ENCODE data around the gene BASP1.
"Not testable (repeated sequence)": the region's sequence is repeated elsewhere in the genome, so short reads cannot be mapped to it uniquely, and the experiment has no call there.

BASP1 gene

GRCh38 chr5:17224858-17225511 is 7.6 kb downstream of the BASP1 start:
- DNase-seq: no peak

- no peak for DNase-seq
These were observed 8.1 kb downstream of the BASP1 start for GRCh38 chr5:17225520-17225919.

- no peak for DNase-seq
These were observed 10.4 kb downstream of the BASP1 start for GRCh38 chr5:17227868-17228267.

- no peak for DNase-seq
These were observed 11.4 kb downstream of the BASP1 start for GRCh38 chr5:17228821-17229291.

- no peak for DNase-seq
These were observed 11.9 kb downstream of the BASP1 start for GRCh38 chr5:17229313-17229712.

GRCh38 chr5:17230191-17230590 is 12.8 kb downstream of the BASP1 start:
- DNase-seq: no peak

- DNase-seq: no peak
These were observed 13.5 kb downstream of the BASP1 start for GRCh38 chr5:17230808-17231525.

GRCh38 chr5:17232405-17232804 is 15.0 kb downstream of the BASP1 start:
- no peak for DNase-seq

- no peak for DNase-seq
These were observed 16.1 kb downstream of the BASP1 start for GRCh38 chr5:17233488-17233887.

GRCh38 chr5:17234374-17234773 is 16.9 kb downstream of the BASP1 start:
- DNase-seq: no peak

- no peak for DNase-seq
These were observed 18.4 kb downstream of the BASP1 start for GRCh38 chr5:17235731-17236330.

GRCh38 chr5:17238521-17239041 is 21.1 kb downstream of the BASP1 start:
- DNase-seq: no peak

- no peak for DNase-seq
These were observed 22.5 kb downstream of the BASP1 start for GRCh38 chr5:17239953-17240352.

- no peak for DNase-seq
These were observed 23.1 kb downstream of the BASP1 start for GRCh38 chr5:17240487-17240886.

- DNase-seq: no peak
These were observed 24.2 kb downstream of the BASP1 start for GRCh38 chr5:17241635-17242034.

GRCh38 chr5:17243287-17244063 is 26.0 kb downstream of the BASP1 start:
- no peak for DNase-seq

- DNase-seq: no peak
These were observed 31.7 kb downstream of the BASP1 start for GRCh38 chr5:17249029-17249634.

- not testable (repeated sequence) for DNase-seq
These were observed 32.4 kb downstream of the BASP1 start for GRCh38 chr5:17249841-17250240.

- DNase-seq: no peak
These were observed 35.1 kb downstream of the BASP1 start for GRCh38 chr5:17252543-17252942.

- DNase-seq: peak; percentile 3
These were observed 38.1 kb downstream of the BASP1 start for GRCh38 chr5:17255471-17256021.

- DNase-seq: no peak
These were observed 38.7 kb downstream of the BASP1 start for GRCh38 chr5:17256171-17256570.

- no peak for DNase-seq
These were observed 39.4 kb downstream of the BASP1 start for GRCh38 chr5:17256839-17257238.
